Measurements from ENCODE around the gene NOTCH2.
"Not testable (repeated sequence)": the region's sequence is repeated elsewhere in the genome, so short reads cannot be mapped to it uniquely, and the experiment has no call there.

Gene NOTCH2

GRCh38 chr1:120069920-120070214 is 405 bp upstream of the NOTCH2 start:
- in situ Hi-C loops (cut with MboI; ENCODE audit: low sequenced_read_pairs) = not testable (repeated sequence)

DNA sequence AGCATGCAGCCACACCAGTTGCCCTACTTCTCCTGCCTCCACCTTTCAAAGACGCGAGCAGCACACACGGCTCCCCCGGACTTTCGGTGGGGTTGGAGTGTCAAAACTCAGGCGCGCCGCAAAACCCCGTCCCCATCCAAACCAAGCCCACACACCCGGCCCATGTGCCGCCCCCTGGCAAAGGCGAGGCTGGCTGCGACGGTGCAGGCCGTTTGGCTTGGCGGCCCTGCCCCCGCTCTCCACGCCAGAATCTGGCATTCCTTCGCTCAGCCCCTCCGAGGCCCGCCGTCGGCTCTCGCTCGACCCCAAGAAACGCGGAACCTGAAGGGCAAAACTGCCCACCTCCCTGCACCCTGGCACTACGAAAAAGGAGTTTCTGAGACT is 787 bp downstream of the NOTCH2 start:
- in situ Hi-C loops (cut with MboI; ENCODE audit: low sequenced_read_pairs) = not testable (repeated sequence)

DNA sequence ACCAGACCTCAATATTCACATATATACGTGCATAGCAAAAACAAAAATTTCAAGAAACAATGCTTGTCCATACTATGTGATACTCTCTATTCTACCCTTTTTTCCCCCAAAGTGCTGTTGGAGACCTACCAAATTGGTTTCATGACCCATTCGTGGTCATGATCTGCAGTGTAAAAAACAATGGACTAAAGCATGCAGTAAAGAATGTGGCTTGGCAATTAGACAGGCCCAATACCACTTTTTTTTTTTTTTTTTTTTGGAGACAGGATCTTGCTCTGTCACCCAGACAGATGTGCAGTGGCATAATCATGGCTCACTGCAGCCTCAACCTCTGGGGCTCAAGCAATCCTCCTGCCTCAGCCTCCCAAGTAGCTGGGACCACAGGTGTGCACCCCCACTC is 21.3 kb downstream of the NOTCH2 start:
- in situ Hi-C loops (cut with MboI; ENCODE audit: low sequenced_read_pairs) = not testable (repeated sequence)

DNA sequence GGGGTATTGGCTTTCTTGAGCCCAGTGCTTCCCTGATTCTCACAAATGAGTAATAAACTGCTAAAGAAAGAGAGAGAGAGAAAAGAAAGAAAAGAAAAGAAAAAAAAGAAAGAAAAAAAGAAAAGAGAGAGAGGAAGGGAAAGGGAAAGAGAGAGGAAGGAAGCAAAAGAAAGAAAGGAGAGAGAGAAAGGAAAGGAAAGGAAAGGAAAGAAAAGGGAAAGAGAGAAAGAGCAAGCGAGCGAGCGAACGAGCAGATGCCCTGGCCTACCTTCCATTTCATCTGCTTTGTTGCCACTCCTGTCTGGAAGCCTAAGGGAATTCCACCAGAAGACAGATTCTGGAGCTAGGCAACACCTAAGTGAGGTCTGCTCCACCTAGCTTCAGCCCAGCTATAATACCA is 27.7 kb downstream of the NOTCH2 start:
- in situ Hi-C loops (cut with MboI; ENCODE audit: low sequenced_read_pairs) = not testable (repeated sequence)

- in situ Hi-C loops (cut with MboI; ENCODE audit: low sequenced_read_pairs) = not testable (repeated sequence)
These were observed 37.2 kb downstream of the NOTCH2 start for GRCh38 chr1:120032253-120032652.

DNA sequence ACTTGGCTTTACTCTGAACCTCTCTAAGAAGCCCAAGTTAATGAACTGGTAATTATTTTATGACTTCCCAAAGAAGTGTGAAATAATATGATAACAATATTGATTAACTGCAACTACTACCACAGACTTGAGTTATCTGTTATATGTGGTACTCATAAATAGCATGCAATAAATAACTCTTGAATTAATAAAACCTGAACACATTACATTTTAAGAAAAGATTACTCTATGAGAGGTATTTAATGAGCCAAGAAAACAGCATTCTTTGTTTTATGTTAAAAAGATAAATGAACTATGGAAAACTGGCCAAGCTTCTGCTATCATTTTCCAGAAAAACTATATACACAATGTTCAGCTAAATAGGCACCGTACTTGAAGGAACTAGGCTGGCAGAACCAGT is 45.7 kb downstream of the NOTCH2 start:
- in situ Hi-C loops (cut with MboI; ENCODE audit: low sequenced_read_pairs) = not testable (repeated sequence)

GRCh38 chr1:120014978-120015377 is 54.5 kb downstream of the NOTCH2 start:
- in situ Hi-C loops (cut with MboI; ENCODE audit: low sequenced_read_pairs) = not testable (repeated sequence)

DNA sequence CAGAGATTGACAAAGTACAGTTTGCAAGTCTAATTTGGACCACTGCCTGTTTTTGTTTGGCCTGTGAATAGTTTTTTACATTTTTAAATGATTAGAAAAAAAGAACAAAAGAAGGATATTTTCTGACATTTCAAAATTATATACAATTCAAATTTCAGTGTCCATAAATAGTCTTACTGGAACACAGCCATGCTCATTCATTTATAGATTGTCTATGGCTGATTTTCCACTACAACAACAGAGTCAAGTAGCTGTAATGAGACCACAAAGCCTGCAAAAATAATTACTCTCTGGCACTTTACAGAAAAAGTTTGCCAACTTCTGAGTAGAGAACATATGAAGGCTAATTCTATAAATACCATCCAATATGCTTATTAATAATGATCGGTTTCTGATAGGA is 61.1 kb downstream of the NOTCH2 start:
- in situ Hi-C loops (cut with MboI; ENCODE audit: low sequenced_read_pairs) = not testable (repeated sequence)

GRCh38 chr1:120007850-120008249 is 61.6 kb downstream of the NOTCH2 start:
- in situ Hi-C loops (cut with MboI; ENCODE audit: low sequenced_read_pairs) = not testable (repeated sequence)

DNA sequence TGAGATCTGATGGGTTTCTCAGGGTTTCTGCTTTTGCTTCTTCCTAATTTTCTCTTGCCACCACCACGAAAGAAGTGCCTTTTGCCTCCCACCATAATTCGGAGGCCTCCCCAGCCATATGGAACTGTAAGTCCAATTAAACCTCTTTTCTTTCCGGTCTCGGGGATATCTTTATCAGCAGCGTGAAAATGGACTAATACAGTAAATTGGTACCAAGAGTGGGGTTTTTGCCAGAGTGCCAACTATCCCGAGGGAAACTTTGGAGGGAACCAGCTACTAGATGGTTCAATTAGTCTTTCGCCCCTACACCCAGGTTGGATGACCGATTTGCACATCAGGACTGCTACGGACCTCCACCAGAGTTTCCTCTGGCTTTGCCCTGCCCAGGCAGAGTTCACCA is 68.4 kb downstream of the NOTCH2 start:
- in situ Hi-C loops (cut with MboI; ENCODE audit: low sequenced_read_pairs) = not testable (repeated sequence)

- in situ Hi-C loops (cut with MboI; ENCODE audit: low sequenced_read_pairs) = not testable (repeated sequence)
These were observed 72.6 kb downstream of the NOTCH2 start for GRCh38 chr1:119996731-119997312.

- in situ Hi-C loops (cut with MboI; ENCODE audit: low sequenced_read_pairs) = not testable (repeated sequence)
These were observed 73.5 kb downstream of the NOTCH2 start for GRCh38 chr1:119995975-119996374.

DNA sequence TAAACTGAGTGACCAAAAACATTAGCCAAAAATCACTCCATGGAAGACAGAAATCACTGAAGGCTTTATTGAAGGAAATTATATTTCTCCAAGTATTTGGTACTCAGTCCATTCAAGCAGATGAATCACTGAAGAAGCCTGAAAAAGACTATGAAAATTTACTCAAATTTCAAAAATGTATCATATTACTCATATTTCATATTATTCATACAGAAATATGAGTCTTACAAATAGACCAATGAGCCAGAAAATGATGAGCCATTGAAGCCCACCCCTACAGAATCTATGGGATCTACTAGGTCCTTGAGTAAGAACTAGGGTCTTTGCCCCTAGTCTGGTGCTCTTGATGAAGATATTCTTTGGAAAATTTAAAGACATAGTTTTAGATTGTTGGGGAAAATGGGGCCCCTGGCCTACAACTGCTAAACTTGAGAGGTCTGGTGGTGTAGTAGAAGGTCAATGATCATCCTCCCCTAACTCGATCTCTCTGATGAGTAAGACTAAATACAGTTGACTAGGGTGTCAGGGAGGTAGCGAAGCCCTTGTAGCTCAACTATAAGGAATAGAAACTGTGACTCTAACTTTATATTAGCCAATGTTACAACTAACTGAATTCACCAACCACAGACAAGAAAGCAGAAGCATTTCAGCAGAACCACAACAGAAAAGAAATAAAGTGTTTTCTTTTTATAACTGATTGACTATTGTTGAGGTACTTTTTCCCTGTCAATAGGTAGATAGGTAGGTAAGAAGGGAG is 81.0 kb downstream of the NOTCH2 start:
- in situ Hi-C loops (cut with MboI; ENCODE audit: low sequenced_read_pairs) = no loop called here

DNA sequence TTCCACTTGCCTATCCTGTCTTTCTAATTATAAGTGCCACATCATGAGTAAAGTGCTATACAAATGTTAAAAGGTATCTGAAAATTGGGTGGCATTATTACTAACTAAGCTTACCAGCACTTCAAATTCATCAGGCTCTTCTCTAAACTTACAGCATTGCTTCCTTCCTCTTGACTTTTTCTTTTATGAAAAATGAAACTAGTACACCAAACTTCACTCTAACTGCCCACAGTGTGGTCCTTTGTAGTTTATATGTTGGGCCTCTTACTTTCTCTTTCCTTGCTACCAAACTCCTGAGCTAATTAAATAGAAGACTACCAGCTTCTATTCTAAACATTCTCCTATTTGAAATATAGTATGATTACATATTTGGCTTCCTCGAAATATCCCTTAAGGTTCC is 81.8 kb downstream of the NOTCH2 start:
- in situ Hi-C loops (cut with MboI; ENCODE audit: low sequenced_read_pairs) = no loop called here

- in situ Hi-C loops (cut with MboI; ENCODE audit: low sequenced_read_pairs) = no loop called here
These were observed 82.3 kb downstream of the NOTCH2 start for GRCh38 chr1:119987112-119987511.

GRCh38 chr1:119986007-119986497 is 83.4 kb downstream of the NOTCH2 start:
- in situ Hi-C loops (cut with MboI; ENCODE audit: low sequenced_read_pairs) = no loop called here

- in situ Hi-C loops (cut with MboI; ENCODE audit: low sequenced_read_pairs) = no loop called here
These were observed 84.7 kb downstream of the NOTCH2 start for GRCh38 chr1:119984771-119985170.

DNA sequence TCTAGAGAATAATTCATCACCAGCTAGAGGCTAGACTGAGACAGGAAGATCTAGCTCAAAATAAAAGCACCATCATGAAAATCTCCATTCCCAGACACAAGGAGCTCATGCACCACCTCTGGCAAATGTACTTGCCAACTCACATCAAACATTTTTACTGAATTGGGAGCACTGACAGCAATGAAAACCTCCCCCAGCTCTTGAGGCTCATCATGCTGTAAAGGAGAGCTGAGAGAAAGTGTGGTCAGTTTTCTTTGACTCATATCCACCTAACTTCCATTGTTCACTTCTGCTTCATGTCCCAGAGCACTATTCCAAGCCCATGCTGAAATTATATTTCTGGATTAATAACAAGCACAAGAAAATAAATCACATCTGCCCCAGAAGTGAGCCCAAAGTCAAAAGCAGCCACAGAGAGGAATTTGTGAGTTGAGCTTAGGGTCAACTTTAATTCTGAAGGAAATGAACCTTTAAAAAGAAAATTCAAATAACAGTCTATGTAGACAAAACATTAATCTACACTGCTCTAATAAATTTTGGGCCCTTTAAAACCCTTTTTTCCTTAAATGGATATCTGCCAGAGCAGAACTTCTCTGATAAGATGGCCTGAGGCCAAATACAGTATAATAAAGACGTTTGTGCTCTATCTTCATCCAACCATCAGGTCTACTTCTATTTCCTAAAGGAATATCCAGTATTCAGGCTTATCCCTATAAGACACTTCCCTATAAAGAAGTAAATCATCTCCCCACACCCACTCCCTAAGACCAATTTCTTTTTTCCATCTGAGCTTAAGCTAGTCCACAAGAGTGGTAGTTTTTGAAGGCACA is 87.3 kb downstream of the NOTCH2 start:
- in situ Hi-C loops (cut with MboI; ENCODE audit: low sequenced_read_pairs) = no loop called here

GRCh38 chr1:119981496-119981895 is 88.0 kb downstream of the NOTCH2 start:
- in situ Hi-C loops (cut with MboI; ENCODE audit: low sequenced_read_pairs) = no loop called here

GRCh38 chr1:119978018-119978505 is 91.4 kb downstream of the NOTCH2 start:
- in situ Hi-C loops (cut with MboI; ENCODE audit: low sequenced_read_pairs) = no loop called here

- in situ Hi-C loops (cut with MboI; ENCODE audit: low sequenced_read_pairs) = not testable (repeated sequence)
These were observed 92.2 kb downstream of the NOTCH2 start for GRCh38 chr1:119977113-119977736.
